HL-60 (cell line): Measurements from ENCODE around the gene PCCA.

ENCODE experiments used
- DNase-seq, 2 experiments: peaks; one replicate each; pipeline ENCODE4 v3.0.0-alpha.2; 2010 to 2020; ENCODE audit warnings: low read depth in 1 of 2, low spot score in 1 of 2
- H3K27ac ChIP-seq: fragments of 250-450 bp; sonication (Bioruptor Pico); replicated peaks from 2 replicates; pipeline ENCODE4 v1.5.1; 2020; ENCODE audit warnings: mild to moderate bottlenecking, moderate library complexity
- H3K27me3 ChIP-seq: fragments of 250-450 bp; sonication (Bioruptor Pico); 2 replicates; pipeline ENCODE4 v1.5.1; 2021; ENCODE audit warnings: mild to moderate bottlenecking, moderate library complexity; ENCODE audit not compliant: insufficient read depth, poor library complexity, severe bottlenecking
- H3K4me3 ChIP-seq: replicated peaks from 2 replicates; pipeline ENCODE4 v1.5.1; 2011; ENCODE audit warnings: mild to moderate bottlenecking, control low read depth, low read length; ENCODE audit not compliant: insufficient read depth
- CTCF ChIP-seq: IDR thresholded peaks from one replicate; pipeline ENCODE4 v1.5.1; 2011; ENCODE audit warnings: low read length, control low read depth, inconsistent platforms; ENCODE audit not compliant: insufficient read depth
- GABPA ChIP-seq: IDR thresholded peaks from 2 replicates; pipeline ENCODE4 v1.6.1; 2012; ENCODE audit warnings: low read depth
- POLR2AphosphoS5 ChIP-seq: IDR thresholded peaks from 2 replicates; pipeline ENCODE4 v1.6.1; 2012; ENCODE audit warnings: low read depth
- REST ChIP-seq: IDR thresholded peaks from 2 replicates; pipeline ENCODE4 v1.6.1; 2012; ENCODE audit warnings: low read depth; ENCODE audit not compliant: insufficient replicate concordance
- SPI1 ChIP-seq: IDR thresholded peaks from 2 replicates; pipeline ENCODE4 v1.6.1; 2012; ENCODE audit warnings: low read depth, mild to moderate bottlenecking, borderline replicate concordance
- long read RNA-seq: library from polyadenylated mRNA; unstranded; transcript quantifications from one replicate; pipeline ENCODE4 v2.0.0, GENCODE V29; 2020

Gene PCCA, protein sequence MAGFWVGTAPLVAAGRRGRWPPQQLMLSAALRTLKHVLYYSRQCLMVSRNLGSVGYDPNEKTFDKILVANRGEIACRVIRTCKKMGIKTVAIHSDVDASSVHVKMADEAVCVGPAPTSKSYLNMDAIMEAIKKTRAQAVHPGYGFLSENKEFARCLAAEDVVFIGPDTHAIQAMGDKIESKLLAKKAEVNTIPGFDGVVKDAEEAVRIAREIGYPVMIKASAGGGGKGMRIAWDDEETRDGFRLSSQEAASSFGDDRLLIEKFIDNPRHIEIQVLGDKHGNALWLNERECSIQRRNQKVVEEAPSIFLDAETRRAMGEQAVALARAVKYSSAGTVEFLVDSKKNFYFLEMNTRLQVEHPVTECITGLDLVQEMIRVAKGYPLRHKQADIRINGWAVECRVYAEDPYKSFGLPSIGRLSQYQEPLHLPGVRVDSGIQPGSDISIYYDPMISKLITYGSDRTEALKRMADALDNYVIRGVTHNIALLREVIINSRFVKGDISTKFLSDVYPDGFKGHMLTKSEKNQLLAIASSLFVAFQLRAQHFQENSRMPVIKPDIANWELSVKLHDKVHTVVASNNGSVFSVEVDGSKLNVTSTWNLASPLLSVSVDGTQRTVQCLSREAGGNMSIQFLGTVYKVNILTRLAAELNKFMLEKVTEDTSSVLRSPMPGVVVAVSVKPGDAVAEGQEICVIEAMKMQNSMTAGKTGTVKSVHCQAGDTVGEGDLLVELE
- long read RNA-seq, partial matches to known transcripts = 1 of 3 reads
- long read RNA-seq, other reads (novel, unspliced or antisense) = 2 of 3 reads

- no peak within 1 kb of the TSS for H3K27ac ChIP-seq
- peak within 1 kb of the TSS; percentile 38 for H3K4me3 ChIP-seq
- peaks cover 53% of the 10 kb centered on the region for H3K27me3 ChIP-seq
- DNase-seq = no peak
- no peak for TF ChIP-seq CTCF
- TF ChIP-seq GABPA = no peak
- no peak for TF ChIP-seq REST
- no peak for TF ChIP-seq SPI1
- no peak for TF ChIP-seq POLR2AphosphoS5
Observed at GRCh38 chr13:100088644-100089464, at the start of gene PCCA. PCCA (plus strand) TSS chr13:100089093; CDS start chr13:100089121, 28 bp downstream.

DNA sequence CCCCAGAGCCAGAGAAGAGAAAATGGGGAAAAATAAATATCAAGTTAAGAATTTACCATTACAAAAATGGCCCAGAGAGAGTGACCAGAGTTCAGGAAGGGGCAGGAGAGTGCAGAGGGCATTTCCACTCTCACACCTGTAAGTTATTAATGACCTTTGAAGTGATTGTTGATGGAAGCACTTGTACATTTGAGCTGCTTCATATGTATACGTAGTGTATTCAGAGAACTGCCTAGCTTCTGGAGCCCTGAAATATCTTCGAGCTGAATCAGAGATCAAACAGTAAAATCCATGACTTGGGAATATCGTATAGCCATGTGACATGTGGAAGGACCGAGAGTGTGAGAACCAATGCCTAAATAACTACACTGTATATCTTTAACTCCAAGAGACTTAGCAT is 49.2 kb upstream of the PCCA start:
- Histone ChIP-seq H3K4me3 (no peak overlapping the region), H3K27me3 (no peaks in the 10 kb centered on the region), H3K27ac (no peak overlapping the region)
- TF ChIP-seq REST = no peak
- no peak for TF ChIP-seq POLR2AphosphoS5
- TF ChIP-seq SPI1 = no peak
- TF ChIP-seq GABPA = no peak
- TF ChIP-seq CTCF = no peak
- no peak for DNase-seq

DNA sequence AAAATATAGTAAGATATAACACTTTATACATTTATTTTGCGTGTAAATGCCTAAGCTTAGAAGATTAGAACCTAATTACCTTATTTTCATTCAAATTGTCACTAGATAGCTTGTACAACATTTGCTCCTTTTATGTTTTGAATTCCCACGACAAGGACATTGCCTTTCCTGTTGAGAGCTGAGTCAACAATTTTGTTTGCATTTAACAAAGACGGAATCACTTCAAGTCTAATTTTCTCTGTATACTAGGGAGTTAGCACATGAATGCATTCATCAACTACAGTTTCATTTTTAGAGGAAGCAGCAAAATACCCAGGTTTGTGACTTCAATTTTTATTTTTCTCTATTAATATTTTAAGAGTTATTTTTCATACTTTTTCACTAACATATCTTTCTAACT is 48.7 kb upstream of the PCCA start:
- DNase-seq = no peak
- no peaks in the 10 kb centered on the region for H3K27me3 ChIP-seq
- H3K27ac ChIP-seq = no peak overlapping the region
- TF ChIP-seq POLR2AphosphoS5 = no peak
- TF ChIP-seq REST = no peak
- no peak for TF ChIP-seq SPI1
- no peak for TF ChIP-seq CTCF
- no peak for TF ChIP-seq GABPA
- no peak overlapping the region for H3K4me3 ChIP-seq
